SHP77 (cell line): ENCODE measurements around the gene EPG5.

Experiments
- DNase-seq, 2 experiments: peaks; one replicate each; lab custom pipeline; 2025; lab: John Stamatoyannopoulos, UW

EPG5 gene

DNA sequence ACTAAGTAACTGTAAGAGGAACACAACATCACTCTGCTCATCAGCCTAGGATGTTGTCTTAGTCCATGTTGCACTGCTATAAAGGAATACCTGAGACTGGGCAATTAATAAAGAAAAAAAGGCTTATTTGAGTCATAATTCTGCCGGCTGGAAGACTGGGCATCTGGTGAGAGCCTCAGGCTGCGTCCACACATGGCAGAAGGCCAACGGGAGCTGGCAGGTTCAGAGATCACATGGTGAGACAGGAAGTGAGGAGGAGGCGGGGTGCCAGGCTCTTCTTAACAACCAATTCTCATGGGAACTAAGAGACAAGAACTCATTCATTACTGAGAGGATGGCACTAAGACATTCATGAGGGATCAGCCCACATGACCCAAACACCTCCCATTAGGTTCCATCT lies 46.8 kb downstream of the EPG5 start:
- DNase-seq, result peak; percentile 52 to 78

- DNase-seq, result no peak
Measured at GRCh38 chr18:45916302-45916701, 50.8 kb downstream of the EPG5 start.

GRCh38 chr18:45913276-45913675 lies 53.9 kb downstream of the EPG5 start:
- no peak for DNase-seq

DNA sequence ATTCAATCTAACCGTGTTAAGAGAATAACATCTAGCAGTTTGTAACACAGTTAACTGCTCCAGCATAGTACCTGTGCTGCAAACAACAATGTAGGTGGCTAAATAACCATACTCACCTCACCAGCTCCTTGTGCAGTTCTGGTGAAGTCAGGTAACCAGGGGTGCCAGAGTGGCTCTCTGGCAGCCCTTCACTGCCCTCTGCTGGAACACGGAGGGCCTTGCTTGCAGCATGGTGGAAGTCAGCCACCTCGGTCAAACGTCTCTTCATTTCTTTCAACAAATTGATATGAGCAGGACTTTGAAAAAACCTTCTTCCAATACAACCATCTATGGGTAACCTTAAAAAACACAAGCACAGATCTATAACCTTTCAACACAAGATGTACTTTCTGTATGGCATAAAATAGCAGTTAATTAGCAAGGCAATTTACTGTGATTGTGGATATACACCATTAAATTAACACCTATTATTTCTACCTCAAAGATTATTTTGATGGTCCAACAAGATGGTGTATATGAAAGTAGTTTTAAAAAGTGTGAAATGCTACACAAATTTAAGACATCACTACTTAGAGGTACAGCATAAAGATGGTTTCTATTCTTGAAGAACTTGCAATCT lies 56.6 kb downstream of the EPG5 start:
- peak; percentile 0 to 67 for DNase-seq

- DNase-seq, result no peak
Measured at GRCh38 chr18:45901654-45902210, 65.4 kb downstream of the EPG5 start.

DNA sequence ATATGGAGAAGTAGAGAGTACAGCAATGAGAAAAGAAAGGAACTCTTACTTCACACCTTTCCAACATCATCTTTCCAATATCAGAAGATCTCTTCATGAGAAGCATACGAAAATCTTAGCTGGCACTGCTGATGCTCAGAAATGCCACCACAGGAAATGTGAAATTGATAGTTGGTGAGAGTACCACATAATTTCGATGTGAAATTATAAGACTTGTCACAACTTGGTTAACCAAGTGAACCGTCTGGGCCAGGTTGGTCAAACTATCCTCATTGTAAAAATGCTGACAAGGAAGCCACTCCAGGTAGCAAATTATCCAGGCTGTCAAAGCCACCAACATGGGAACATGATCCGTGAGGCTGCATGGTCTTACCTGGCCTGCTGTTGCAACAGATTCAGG lies 66.5 kb downstream of the EPG5 start:
- DNase-seq, result no peak

GRCh38 chr18:45896991-45897390 lies 70.1 kb downstream of the EPG5 start:
- DNase-seq, result no peak

DNA sequence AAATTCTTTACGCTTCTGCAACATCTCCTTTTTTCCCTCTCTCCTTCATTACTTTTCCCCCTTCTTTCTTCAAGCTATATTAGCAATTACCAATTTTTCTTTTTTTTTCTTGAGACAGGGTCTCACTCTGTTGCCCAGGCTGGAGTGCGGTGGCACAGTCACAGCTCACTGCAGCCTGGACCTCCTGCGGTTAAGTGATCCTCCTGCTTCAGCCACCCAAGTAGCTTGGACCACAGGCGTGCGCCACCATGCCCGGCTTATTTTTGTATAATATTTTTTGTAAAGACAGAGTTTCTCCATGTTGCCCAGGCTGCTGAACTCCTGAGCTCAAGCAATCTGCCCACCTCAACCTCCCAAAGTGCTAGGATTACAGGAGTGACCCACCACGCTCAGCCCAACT lies 70.7 kb downstream of the EPG5 start:
- DNase-seq, result no peak

DNA sequence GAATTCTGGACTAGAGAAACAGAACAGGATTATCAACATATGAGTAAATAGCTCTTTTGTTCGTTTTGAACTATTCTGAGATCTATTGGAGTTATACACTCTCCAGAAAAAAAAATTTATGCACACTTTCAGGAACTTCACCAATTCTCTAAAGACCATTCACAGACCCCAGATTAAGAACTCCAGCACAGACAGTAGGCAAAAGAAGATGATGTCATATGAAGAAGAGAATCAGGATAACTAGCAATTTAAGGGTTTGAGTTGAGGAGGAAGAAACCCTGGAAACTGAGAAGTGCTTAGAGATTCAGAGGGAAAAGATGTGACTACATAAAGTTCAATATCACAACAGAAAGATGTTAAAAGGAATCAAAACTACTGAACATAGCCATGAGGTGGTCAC lies 71.8 kb downstream of the EPG5 start:
- DNase-seq, result no peak

DNA sequence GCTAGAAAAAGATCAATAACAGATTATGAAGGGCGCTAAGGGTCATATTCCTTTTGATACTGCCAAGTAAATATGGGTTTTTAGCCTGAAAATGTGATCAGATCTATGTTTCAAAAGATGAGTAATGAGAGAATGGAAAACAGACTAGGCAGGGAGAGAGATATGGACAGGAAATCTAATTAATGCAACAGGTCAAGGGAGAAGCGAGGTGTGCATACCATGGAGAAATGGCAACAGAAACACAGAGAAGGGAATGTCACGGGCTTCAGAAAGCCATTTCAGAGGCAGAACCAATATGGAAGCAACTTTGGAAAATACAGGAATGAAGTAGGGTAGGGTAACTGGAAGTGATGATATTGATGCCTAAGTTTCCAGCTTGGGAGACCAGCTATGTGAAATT lies 72.3 kb downstream of the EPG5 start:
- DNase-seq, result no peak

- no peak for DNase-seq
Measured at GRCh38 chr18:45891806-45892205, 75.3 kb downstream of the EPG5 start.

DNA sequence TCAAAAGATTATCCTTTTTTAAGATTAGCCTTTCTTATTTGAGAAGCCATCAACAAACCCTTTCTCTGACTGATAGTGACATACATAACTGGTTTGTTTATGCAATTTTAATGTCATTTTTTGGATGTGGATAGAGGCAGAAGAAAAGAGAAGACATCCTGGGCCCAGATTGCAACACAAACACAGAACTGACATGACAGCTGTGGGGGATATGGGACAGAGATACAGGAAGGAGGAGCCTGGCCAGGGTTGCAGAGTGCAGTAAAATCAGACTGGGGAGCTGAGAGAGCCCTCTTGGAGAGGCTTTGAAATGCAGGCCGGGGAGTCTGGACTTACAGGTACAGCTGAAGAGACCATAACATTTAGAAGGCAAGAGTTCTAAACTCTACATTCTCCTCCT lies 76.5 kb downstream of the EPG5 start:
- no peak for DNase-seq

DNA sequence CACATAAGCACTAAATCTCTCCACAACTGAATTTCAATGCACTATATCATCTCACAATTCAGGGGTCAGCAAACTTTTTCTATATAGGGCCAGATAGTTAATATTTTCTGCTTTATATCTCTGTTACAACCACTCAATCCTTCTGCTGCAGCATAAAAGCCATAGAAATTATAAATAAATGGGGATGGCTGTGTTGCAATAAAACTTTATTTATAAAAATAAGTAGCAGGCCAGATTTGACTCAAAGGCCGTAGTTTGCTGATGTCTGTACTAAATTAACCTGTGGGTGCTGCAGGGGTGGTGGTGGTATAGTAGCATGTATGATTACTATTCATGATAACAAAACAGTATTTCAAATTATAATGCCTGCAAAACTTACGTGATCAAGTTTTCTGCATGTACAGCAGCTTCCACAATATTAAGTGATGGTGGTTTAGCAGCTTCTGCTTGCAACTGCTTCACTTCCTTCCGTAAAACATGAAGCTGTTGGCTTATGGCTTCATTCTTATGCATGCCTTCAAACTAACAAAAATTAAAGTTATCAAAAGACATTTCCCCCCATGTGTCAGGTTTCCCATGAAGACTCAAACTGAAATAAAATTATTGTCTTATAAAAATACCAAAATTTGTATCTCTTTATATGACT lies 77.6 kb downstream of the EPG5 start:
- DNase-seq, result no peak

DNA sequence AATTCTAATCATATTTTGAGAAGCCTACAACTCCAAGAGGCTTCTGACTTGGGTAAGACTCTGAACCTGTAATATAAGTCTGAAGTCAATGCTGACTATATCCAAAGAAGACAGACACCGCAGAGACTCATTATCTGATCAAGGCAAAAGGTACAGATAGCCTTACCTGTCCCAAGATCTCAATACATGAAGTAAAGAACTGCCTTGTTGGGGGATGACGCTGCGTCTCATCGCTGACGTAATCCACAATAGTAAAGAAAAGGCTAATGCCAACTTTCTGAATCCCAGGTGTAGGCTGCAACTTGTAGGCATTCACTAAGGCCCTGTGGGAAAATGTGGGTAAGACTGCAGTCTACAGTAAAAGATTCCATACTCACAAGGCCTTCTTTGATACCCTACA lies 79.5 kb downstream of the EPG5 start:
- no peak for DNase-seq

DNA sequence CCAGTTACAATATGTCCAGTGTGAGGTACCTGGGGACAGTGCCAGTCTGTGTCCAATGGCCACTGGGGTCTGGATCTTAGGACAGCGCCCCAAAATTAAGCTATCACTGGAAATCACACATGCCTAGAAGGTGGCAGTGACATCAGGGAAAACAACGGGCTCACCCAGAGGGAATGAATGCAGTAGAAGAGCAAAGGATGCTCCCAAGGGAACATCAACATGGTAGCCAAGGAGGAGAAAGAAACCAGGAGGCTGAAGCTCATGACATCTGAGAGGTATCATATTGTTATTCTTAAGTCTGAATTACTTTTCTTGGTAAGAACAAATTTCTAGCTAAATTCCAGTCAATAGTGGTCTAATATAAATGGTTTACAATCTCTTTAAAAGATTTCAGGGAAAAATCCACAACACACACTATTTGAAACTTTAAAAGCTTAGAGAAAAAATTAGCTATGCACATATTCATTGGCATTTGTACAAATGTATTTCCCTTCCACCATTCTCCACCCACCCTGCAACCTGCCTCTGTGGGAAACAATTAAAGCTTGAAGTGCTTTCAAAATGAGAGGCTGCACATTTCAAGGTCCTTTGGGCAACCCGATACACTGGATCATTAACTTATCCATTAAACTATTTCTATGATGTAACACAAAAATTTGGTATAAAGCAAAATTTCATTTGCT lies 86.1 kb downstream of the EPG5 start:
- DNase-seq, result no peak

DNA sequence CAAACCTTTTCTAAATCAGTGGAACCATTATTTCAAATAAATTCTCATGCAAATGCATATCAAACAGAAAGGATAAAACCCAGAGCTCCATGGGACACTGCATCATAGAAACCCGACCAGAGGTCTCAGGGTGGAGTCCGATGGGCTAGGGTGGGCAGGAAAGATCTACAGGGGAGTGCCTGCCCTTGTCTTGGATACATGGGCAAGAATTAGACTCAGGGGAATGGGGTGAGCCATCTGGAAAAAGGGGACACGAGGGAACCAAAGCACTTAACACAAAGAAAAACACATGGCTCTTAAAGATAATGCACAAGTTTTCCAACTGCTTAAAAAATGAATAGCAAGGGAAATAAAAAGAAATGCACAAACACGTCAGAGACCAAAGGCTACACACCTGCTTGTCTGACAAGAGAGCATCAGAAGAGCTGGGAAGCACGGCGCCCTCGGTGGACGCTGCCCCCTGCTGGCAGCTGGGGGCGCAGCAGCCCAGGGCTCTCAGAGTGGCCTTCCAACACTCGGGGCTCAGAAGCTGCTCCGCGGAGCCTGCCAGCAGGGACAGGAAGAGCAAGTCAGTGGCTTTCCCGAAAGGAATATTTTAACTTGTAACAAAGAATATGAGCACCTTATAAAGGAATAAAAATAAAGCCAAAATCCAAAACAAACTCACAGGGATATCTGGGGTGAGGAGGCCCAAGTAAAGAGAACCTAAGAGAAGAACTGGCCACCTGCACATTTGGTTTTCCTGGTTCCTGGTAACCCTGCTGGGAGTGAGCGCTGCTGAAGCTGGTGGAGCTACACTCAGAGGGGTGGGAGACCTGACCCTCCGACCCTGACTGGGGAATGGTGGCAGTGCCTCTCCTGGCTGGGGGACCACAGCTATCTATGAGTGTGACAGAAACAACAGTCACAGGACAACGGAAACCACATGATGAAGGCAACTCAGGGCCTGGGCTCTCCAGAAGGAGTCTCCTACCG lies 87.2 kb downstream of the EPG5 start:
- DNase-seq, result peak; percentile 30 to 54

DNA sequence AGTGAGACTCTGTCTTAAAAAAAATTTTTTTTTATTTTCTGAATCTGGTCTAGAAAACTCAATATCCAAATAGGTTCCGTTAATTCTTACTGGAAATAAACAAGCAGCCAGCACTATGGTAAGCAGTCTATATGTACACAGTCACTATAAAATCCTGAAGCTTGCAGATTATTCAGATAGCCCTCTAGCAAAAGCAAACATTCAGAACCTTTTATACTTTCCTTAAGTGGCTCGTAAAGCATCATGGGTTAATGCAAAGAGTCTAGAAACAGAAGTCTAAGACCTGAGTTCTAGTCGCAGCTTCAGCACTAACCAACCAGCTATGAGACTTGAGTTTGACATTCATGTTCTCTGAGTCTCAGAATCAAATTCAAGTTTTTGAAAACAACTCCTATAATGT lies 89.7 kb downstream of the EPG5 start:
- no peak for DNase-seq

GRCh38 chr18:45876161-45876560 lies 91.0 kb downstream of the EPG5 start:
- no peak for DNase-seq

DNA sequence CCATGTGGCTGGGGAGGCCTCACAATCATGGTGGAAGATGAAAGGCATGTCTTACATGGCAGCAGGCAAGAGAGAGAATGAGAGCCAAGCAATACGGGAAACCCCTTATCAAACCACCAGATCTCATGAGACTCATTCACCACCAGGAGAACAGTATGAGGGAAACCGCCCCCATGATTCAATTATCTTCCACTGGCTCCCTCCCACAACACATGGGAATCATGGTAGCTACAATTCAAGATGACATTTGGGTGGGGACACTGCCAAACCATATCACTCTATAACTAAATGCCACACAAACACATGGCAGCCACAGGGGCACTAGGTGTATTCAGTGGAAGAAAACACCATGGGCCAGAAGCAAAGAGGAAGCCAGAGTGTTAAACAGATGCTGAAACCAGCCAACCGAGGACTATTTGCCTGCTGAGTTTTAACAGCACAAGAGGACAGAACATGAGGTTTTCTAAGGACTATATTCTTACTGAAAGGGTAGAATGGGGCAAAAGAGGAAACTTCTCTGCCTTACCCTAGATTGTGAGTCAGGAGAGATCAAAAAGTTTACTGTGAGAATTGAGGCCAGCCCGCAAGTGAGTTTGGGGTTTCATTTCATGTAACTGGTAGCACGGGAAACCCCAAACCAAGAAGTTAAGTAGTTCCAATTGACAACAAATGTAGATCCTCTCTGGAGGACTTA lies 92.5 kb downstream of the EPG5 start:
- no peak for DNase-seq

DNA sequence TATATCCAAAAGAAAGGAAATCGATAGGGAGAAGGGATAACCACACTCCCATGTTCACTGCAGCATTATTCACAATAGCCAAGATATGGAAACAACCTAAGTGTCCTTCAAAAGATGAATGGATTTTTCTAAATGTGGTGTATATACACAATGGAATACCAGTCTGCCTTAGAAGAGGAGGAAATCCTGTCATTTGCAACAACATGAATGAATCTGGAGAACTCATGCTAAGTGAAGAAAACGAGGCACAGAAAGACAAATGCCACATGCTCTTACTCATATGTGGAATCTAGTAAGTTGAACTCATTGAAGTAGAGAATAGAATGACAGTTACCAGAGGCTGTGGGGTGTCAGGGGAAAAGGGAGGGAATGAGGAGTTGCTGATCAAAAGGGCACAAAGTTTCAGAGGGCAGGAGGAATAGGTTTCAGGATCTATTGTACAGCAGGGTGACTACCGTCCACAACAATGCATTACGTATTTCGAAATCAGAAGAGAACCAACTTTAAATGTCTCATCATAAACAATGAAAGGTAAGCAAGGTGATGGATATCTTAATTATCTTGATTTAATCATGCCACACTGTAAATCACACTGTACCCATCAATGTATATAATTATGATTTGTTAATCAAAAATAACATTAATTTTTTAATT lies 95.6 kb downstream of the EPG5 start:
- DNase-seq, result no peak

- no peak for DNase-seq
Measured at GRCh38 chr18:45870419-45870818, 96.7 kb downstream of the EPG5 start.
